GM21737 (cell line): ENCODE results near the gene CAPNS2.
"Not testable (repeated sequence)": the region's sequence is repeated elsewhere in the genome, so short reads cannot be mapped to it uniquely, and the experiment has no call there.

ENCODE experiments used
- ATAC-seq: cut with Tn5 transposase; IDR thresholded peaks from one replicate; pipeline ENCODE4 v1.9.1; 2021; ENCODE audit warnings: mild to moderate bottlenecking, moderate library complexity; ENCODE audit not compliant: unreplicated experiment

The CAPNS2 gene

GRCh38 chr16:55567382-55567781 is 898 bp downstream of the CAPNS2 start:
- no peak for ATAC-seq

- no peak for ATAC-seq
Observed at GRCh38 chr16:55568207-55568606, 1.7 kb downstream of the CAPNS2 start.

GRCh38 chr16:55569025-55569424 is 2.5 kb downstream of the CAPNS2 start:
- ATAC-seq = no peak

GRCh38 chr16:55570159-55570558 is 3.7 kb downstream of the CAPNS2 start:
- ATAC-seq = no peak

- ATAC-seq = no peak
Observed at GRCh38 chr16:55571191-55571897, 4.9 kb downstream of the CAPNS2 start.

GRCh38 chr16:55572439-55572838 is 6.0 kb downstream of the CAPNS2 start:
- no peak for ATAC-seq

GRCh38 chr16:55574811-55575210 is 8.3 kb downstream of the CAPNS2 start:
- ATAC-seq = no peak

GRCh38 chr16:55575496-55575895 is 9.0 kb downstream of the CAPNS2 start:
- no peak for ATAC-seq

GRCh38 chr16:55576384-55576783 is 9.9 kb downstream of the CAPNS2 start:
- no peak for ATAC-seq

- no peak for ATAC-seq
Observed at GRCh38 chr16:55577887-55578286, 11.4 kb downstream of the CAPNS2 start.

GRCh38 chr16:55585631-55586030 is 19.1 kb downstream of the CAPNS2 start:
- no peak for ATAC-seq

GRCh38 chr16:55588799-55589198 is 22.3 kb downstream of the CAPNS2 start:
- ATAC-seq = no peak

GRCh38 chr16:55592306-55592705 is 25.8 kb downstream of the CAPNS2 start:
- ATAC-seq = no peak

- ATAC-seq = no peak
Observed at GRCh38 chr16:55597928-55598327, 31.4 kb downstream of the CAPNS2 start.

GRCh38 chr16:55605754-55606336 is 39.4 kb downstream of the CAPNS2 start:
- no peak for ATAC-seq

GRCh38 chr16:55613613-55614335 is 47.3 kb downstream of the CAPNS2 start:
- ATAC-seq = no peak

GRCh38 chr16:55615071-55615470 is 48.6 kb downstream of the CAPNS2 start:
- no peak for ATAC-seq

- ATAC-seq = not testable (repeated sequence)
Observed at GRCh38 chr16:55615670-55616069, 49.2 kb downstream of the CAPNS2 start.
